IMR-90 (cell line): ENCODE data around the gene TUBB2B.

Experiments used
- BHLHE40 ChIP-seq: fragments of 150-350 bp; IDR thresholded peaks from 2 replicates; pipeline ENCODE4 v1.6.1; 2016; ENCODE audit warnings: mild to moderate bottlenecking, low read depth, low read length
- CEBPB ChIP-seq: IDR thresholded peaks from 2 replicates; pipeline ENCODE4 v1.6.1; 2012; ENCODE audit warnings: low read depth, low read length, improper control_type of control experiment
- MAFK ChIP-seq: IDR thresholded peaks from 2 replicates; pipeline ENCODE4 v1.6.1; 2012; ENCODE audit warnings: low read depth, low read length, improper control_type of control experiment
- MAZ ChIP-seq: IDR thresholded peaks from 2 replicates; pipeline ENCODE4 v1.6.1; 2012; ENCODE audit warnings: low read depth, mild to moderate bottlenecking, low read length, improper control_type of control experiment, moderate library complexity, borderline replicate concordance
- MXI1 ChIP-seq: IDR thresholded peaks from 2 replicates; pipeline ENCODE4 v1.6.1; 2012; ENCODE audit warnings: low read depth, mild to moderate bottlenecking, low read length, moderate library complexity, borderline replicate concordance
- NFE2L2 ChIP-seq: fragments of 150-350 bp; IDR thresholded peaks from 2 replicates; pipeline ENCODE4 v1.6.1; 2016; ENCODE audit warnings: low read depth, mild to moderate bottlenecking, low read length
- POLR2A ChIP-seq: IDR thresholded peaks from 2 replicates; pipeline ENCODE4 v1.6.1; 2012; ENCODE audit warnings: mild to moderate bottlenecking, low read depth, low read length
- RAD21 ChIP-seq: IDR thresholded peaks from 2 replicates; pipeline ENCODE4 v1.6.1; 2012; ENCODE audit warnings: low read length, improper control_type of control experiment
- RCOR1 ChIP-seq: IDR thresholded peaks from 2 replicates; pipeline ENCODE4 v1.6.1; 2012; ENCODE audit warnings: mild to moderate bottlenecking, low read length, improper control_type of control experiment; ENCODE audit not compliant: insufficient replicate concordance
- RFX5 ChIP-seq: IDR thresholded peaks from 2 replicates; pipeline ENCODE4 v1.8.0; 2012; ENCODE audit warnings: low read depth, mild to moderate bottlenecking, low read length, moderate library complexity
- SMC3 ChIP-seq: fragments of 150-350 bp; IDR thresholded peaks from 2 replicates; pipeline ENCODE4 v1.6.1; 2016; ENCODE audit warnings: low read depth, mild to moderate bottlenecking, antibody characterized with exemption, low read length, moderate library complexity
- TF ChIP-seq, protein P1 (sequence below): conservative IDR thresholded peaks from 2 replicates; pipeline ENCODE4 v1.5.1; 2012; ENCODE audit warnings: mild to moderate bottlenecking, low read depth, low read length, improper control_type of control experiment
- TF ChIP-seq, protein P2 (sequence below): fragments of 150-350 bp; IDR thresholded peaks from 2 replicates; pipeline ENCODE4 v1.6.1; 2016; ENCODE audit warnings: low read depth, mild to moderate bottlenecking, low read length, moderate library complexity, borderline replicate concordance
- TF ChIP-seq, protein P3 (sequence below): fragments of 150-350 bp; IDR thresholded peaks from 2 replicates; pipeline ENCODE4 v1.6.1; 2017; ENCODE audit warnings: mild to moderate bottlenecking, antibody characterized with exemption, low read length, low read depth

DNA sequence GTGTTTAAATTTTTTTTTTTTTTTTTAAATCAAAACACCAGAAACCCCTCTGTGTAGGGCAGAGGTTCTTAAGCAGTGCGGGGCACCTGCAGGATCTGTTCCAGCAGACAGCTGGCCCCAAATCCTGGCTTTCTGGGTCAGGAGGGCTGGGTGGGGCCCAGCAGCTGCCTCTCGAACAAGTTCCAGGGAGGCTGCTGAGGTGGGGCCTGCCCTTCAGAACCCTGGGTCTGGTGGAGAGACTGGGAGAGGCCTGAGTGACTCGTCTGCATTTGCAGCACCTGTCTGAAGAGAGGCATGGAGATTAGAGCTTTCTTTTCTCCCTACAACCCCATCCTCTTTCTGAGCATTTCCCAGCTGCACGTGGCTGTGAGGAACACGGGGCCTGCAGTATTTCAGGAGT is 39.7 kb upstream of the TUBB2B start:
- TF ChIP-seq, protein P1, sequence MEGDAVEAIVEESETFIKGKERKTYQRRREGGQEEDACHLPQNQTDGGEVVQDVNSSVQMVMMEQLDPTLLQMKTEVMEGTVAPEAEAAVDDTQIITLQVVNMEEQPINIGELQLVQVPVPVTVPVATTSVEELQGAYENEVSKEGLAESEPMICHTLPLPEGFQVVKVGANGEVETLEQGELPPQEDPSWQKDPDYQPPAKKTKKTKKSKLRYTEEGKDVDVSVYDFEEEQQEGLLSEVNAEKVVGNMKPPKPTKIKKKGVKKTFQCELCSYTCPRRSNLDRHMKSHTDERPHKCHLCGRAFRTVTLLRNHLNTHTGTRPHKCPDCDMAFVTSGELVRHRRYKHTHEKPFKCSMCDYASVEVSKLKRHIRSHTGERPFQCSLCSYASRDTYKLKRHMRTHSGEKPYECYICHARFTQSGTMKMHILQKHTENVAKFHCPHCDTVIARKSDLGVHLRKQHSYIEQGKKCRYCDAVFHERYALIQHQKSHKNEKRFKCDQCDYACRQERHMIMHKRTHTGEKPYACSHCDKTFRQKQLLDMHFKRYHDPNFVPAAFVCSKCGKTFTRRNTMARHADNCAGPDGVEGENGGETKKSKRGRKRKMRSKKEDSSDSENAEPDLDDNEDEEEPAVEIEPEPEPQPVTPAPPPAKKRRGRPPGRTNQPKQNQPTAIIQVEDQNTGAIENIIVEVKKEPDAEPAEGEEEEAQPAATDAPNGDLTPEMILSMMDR: no peak
- TF ChIP-seq MAFK (no peak), SMC3 (no peak), POLR2A (no peak), RFX5 (no peak), MAZ (no peak), RCOR1 (no peak), NFE2L2 (no peak), MXI1 (no peak), CEBPB (no peak), BHLHE40 (no peak), RAD21 (no peak)
- TF ChIP-seq, protein P2, sequence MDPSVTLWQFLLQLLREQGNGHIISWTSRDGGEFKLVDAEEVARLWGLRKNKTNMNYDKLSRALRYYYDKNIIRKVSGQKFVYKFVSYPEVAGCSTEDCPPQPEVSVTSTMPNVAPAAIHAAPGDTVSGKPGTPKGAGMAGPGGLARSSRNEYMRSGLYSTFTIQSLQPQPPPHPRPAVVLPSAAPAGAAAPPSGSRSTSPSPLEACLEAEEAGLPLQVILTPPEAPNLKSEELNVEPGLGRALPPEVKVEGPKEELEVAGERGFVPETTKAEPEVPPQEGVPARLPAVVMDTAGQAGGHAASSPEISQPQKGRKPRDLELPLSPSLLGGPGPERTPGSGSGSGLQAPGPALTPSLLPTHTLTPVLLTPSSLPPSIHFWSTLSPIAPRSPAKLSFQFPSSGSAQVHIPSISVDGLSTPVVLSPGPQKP: no peak
- TF ChIP-seq, protein P3, sequence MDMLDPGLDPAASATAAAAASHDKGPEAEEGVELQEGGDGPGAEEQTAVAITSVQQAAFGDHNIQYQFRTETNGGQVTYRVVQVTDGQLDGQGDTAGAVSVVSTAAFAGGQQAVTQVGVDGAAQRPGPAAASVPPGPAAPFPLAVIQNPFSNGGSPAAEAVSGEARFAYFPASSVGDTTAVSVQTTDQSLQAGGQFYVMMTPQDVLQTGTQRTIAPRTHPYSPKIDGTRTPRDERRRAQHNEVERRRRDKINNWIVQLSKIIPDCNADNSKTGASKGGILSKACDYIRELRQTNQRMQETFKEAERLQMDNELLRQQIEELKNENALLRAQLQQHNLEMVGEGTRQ: no peak
